Colonic mucosa (tissue), 4 donors: Measurements from ENCODE around the gene ZRSR2. TPM values are rescaled to one million over a fixed set of nuclear protein-coding genes. Genes with fewer than 3 reads are reported as not detected.

Source experiments
- DNase-seq: peaks from one replicate; pipeline ENCODE4 v3.0.0-alpha.2; 2020
- H3K27ac ChIP-seq: fragments of 200-600 bp; one replicate; pipeline ENCODE4 v1.8.0; 2021
- H3K27me3 ChIP-seq: fragments of 200-600 bp; one replicate; pipeline ENCODE4 v1.8.0; 2021
- H3K36me3 ChIP-seq: fragments of 200-600 bp; one replicate; pipeline ENCODE4 v1.8.0; 2021
- H3K4me1 ChIP-seq: fragments of 200-600 bp; one replicate; pipeline ENCODE4 v1.8.0; 2021; ENCODE audit warnings: mild to moderate bottlenecking
- H3K4me3 ChIP-seq: fragments of 200-600 bp; one replicate; pipeline ENCODE4 v1.8.0; 2021
- H3K9ac ChIP-seq, 2 donors: one replicate each; pipeline ENCODE4 v1.7.0; 2013; ENCODE audit warnings: control low read depth in 2 of 2, low read depth in 2 of 2, low read length in 2 of 2
- H3K9me3 ChIP-seq: fragments of 200-600 bp; one replicate; pipeline ENCODE4 v1.8.0; 2021
- CTCF ChIP-seq: fragments of 200-600 bp; IDR thresholded peaks from one replicate; pipeline ENCODE4 v1.8.0; 2022; ENCODE audit warnings: antibody characterized with exemption, mild to moderate bottlenecking
- intact Hi-C: fragments of 100-400 bp; cut with DNase I; formaldehyde crosslinking; loops from one replicate; pipeline ENCODE4 v1.14.1; 2022
- total RNA-seq, 2 donors: library from RNA; stranded (reverse); fragmentation: NEBNext Ultra II Directional in 1 of 2; extraction: Animal tissue kit (Norgen Biotek cat#: 25700) in 1 of 2; gene quantifications; one replicate each; pipeline ENCODE4 v1.2.1, GENCODE V29; 2021
- donor health status: healthy.
- donor health status: DM: no; HTN: no; CAD: no.
- donor health status: DM: no; HTN: no; CAD: no.

Gene ZRSR2
- total RNA-seq, 2 donors from 2014 or later: 7.9 to 8.4 TPM

- H3K9me3 ChIP-seq: no peaks in the 10 kb centered on the region
- no peak for TF ChIP-seq CTCF
- H3K9ac ChIP-seq: no peak overlapping the region
- H3K4me1 ChIP-seq: no peaks in the 10 kb centered on the region
- intact Hi-C loops: no loop called here
- H3K27ac ChIP-seq: no peak overlapping the region
- no peak for DNase-seq
- H3K36me3 ChIP-seq: peaks cover 10% of the 10 kb centered on the region
- no peak overlapping the region for H3K4me3 ChIP-seq
- H3K27me3 ChIP-seq: no peaks in the 10 kb centered on the region
Measured at GRCh38 chrX:15808254-15808653, 18.0 kb downstream of the ZRSR2 start.

- no peak overlapping the region for H3K9ac ChIP-seq
- intact Hi-C loops: no loop called here
- no peak for TF ChIP-seq CTCF
- DNase-seq: no peak
- H3K27me3 ChIP-seq: no peaks in the 10 kb centered on the region
- H3K27ac ChIP-seq: no peak overlapping the region
- H3K4me3 ChIP-seq: no peak overlapping the region
- no peaks in the 10 kb centered on the region for H3K4me1 ChIP-seq
- H3K9me3 ChIP-seq: no peaks in the 10 kb centered on the region
- peaks cover 10% of the 10 kb centered on the region for H3K36me3 ChIP-seq
Measured at GRCh38 chrX:15812192-15812938, 22.1 kb downstream of the ZRSR2 start.

GRCh38 chrX:15813416-15813815 lies 23.1 kb downstream of the ZRSR2 start:
- Histone ChIP-seq H3K9me3 (no peaks in the 10 kb centered on the region), H3K9ac (no peak overlapping the region), H3K4me3 (no peak overlapping the region), H3K27me3 (no peaks in the 10 kb centered on the region), H3K4me1 (no peaks in the 10 kb centered on the region), H3K36me3 (peaks cover 10% of the 10 kb centered on the region), H3K27ac (no peak overlapping the region)
- intact Hi-C loops: no loop called here
- TF ChIP-seq CTCF: no peak
- DNase-seq: no peak

GRCh38 chrX:15814771-15815365 lies 24.6 kb downstream of the ZRSR2 start:
- H3K27ac ChIP-seq: no peak overlapping the region
- no peaks in the 10 kb centered on the region for H3K27me3 ChIP-seq
- no peak overlapping the region for H3K4me3 ChIP-seq
- peaks cover 4% of the 10 kb centered on the region for H3K36me3 ChIP-seq
- no peak for DNase-seq
- H3K9ac ChIP-seq: no peak overlapping the region
- intact Hi-C loops: no loop called here
- no peaks in the 10 kb centered on the region for H3K4me1 ChIP-seq
- TF ChIP-seq CTCF: no peak
- no peaks in the 10 kb centered on the region for H3K9me3 ChIP-seq

GRCh38 chrX:15815779-15816437 lies 25.6 kb downstream of the ZRSR2 start:
- Histone ChIP-seq H3K4me1 (no peaks in the 10 kb centered on the region), H3K27ac (no peak overlapping the region), H3K9ac (no peak overlapping the region), H3K36me3 (peaks cover 3% of the 10 kb centered on the region), H3K9me3 (no peaks in the 10 kb centered on the region), H3K27me3 (no peaks in the 10 kb centered on the region), H3K4me3 (no peak overlapping the region)
- intact Hi-C loops: no loop called here
- no peak for DNase-seq
- TF ChIP-seq CTCF: no peak
